GM18505 (cell line): ENCODE results near the gene TOR4A.

Experiments
- ATAC-seq: cut with Tn5 transposase; IDR thresholded peaks from one replicate; pipeline ENCODE4 v1.9.1; 2021; ENCODE audit not compliant: unreplicated experiment
- POLR2A ChIP-seq: IDR thresholded peaks from 4 replicates; pipeline ENCODE4 v1.6.1; 2011; ENCODE audit warnings: borderline replicate concordance; ENCODE audit not compliant: insufficient read depth, insufficient read length; ENCODE audit errors: extremely low read depth

Gene TOR4A

GRCh38 chr9:137266585-137267453, 10.7 kb upstream of the TOR4A start:
- no peak for ATAC-seq

GRCh38 chr9:137267933-137268355, 9.6 kb upstream of the TOR4A start:
- ATAC-seq = no peak
- TF ChIP-seq POLR2A = peak; percentile 17

More at GRCh38 chr9:137266585-137267453, 10.7 kb upstream of the TOR4A start:
- no peak for TF ChIP-seq POLR2A

- no peak for ATAC-seq
These were observed 8.9 kb upstream of the TOR4A start for GRCh38 chr9:137268538-137269201.

GRCh38 chr9:137269231-137269772, 8.2 kb upstream of the TOR4A start:
- peak; percentile 48 for TF ChIP-seq POLR2A
- no peak for ATAC-seq

More at GRCh38 chr9:137268538-137269201, 8.9 kb upstream of the TOR4A start:
- no peak for TF ChIP-seq POLR2A

- ATAC-seq = no peak
- no peak for TF ChIP-seq POLR2A
These were observed 6.4 kb upstream of the TOR4A start for GRCh38 chr9:137270929-137271695.

GRCh38 chr9:137271696-137272076, 5.8 kb upstream of the TOR4A start:
- ATAC-seq = no peak
- no peak for TF ChIP-seq POLR2A

- ATAC-seq = no peak
- TF ChIP-seq POLR2A = no peak
These were observed 5.1 kb upstream of the TOR4A start for GRCh38 chr9:137272241-137273094.

- no peak for TF ChIP-seq POLR2A
- ATAC-seq = no peak
These were observed 4.4 kb upstream of the TOR4A start for GRCh38 chr9:137273095-137273490.

- no peak for TF ChIP-seq POLR2A
- no peak for ATAC-seq
These were observed 3.8 kb upstream of the TOR4A start for GRCh38 chr9:137273611-137274320.

- no peak for ATAC-seq
- no peak for TF ChIP-seq POLR2A
These were observed 2.3 kb upstream of the TOR4A start for GRCh38 chr9:137275203-137275587.

GRCh38 chr9:137275588-137276472, 1.7 kb upstream of the TOR4A start:
- no peak for TF ChIP-seq POLR2A
- ATAC-seq = no peak

GRCh38 chr9:137276473-137277328, 825 bp upstream of the TOR4A start:
- no peak for TF ChIP-seq POLR2A
- no peak for ATAC-seq
